GM20000 (cell line): ENCODE results near the gene CPN1.

ENCODE experiments used
- DNase-seq: peaks from one replicate; pipeline ENCODE4 v3.0.0; 2012; ENCODE audit warnings: low spot score
- TF ChIP-seq, protein P1 (sequence below): IDR thresholded peaks from 2 replicates; pipeline ENCODE4 v1.5.1; 2012; ENCODE audit warnings: mild to moderate bottlenecking, control low read depth; ENCODE audit errors: extremely low read depth, missing control alignments

CPN1 gene

DNA sequence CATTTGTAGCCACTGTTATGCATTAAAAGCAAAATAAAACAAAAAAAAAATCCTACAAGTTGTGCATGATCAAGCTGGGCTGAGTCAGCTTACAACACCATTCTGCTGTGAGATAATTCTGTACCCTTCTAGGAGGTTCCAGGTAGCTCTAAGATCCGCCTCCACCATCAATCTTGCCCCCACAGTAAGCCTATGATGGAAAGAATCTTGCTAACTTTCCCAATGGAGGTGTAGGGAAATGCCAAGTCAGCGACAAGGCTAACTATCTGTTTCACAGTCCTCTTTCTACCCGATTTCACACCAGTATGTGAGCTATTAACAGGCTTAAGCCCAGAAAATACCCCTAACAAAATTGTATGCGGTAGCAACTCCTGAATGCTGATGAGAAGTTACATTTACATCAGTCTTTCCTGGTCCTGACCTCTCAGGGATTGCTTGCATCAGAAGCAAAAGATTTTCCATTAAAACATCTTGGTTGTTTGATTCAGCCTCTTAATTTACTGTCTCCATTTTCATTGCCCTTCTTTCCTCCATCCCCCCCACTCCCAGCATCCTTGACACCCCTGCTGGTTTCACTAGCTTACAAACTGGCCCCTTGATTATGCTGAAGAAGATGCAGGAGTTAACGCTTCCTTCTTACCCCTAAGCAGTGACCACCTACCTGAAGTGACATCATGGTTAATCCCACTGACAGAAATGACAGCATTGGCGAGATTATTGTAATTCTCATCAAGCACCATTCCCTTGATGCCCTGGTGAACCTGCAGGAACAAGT lies 27.8 kb downstream of the CPN1 start:
- TF ChIP-seq, protein P1, sequence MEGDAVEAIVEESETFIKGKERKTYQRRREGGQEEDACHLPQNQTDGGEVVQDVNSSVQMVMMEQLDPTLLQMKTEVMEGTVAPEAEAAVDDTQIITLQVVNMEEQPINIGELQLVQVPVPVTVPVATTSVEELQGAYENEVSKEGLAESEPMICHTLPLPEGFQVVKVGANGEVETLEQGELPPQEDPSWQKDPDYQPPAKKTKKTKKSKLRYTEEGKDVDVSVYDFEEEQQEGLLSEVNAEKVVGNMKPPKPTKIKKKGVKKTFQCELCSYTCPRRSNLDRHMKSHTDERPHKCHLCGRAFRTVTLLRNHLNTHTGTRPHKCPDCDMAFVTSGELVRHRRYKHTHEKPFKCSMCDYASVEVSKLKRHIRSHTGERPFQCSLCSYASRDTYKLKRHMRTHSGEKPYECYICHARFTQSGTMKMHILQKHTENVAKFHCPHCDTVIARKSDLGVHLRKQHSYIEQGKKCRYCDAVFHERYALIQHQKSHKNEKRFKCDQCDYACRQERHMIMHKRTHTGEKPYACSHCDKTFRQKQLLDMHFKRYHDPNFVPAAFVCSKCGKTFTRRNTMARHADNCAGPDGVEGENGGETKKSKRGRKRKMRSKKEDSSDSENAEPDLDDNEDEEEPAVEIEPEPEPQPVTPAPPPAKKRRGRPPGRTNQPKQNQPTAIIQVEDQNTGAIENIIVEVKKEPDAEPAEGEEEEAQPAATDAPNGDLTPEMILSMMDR, result no peak

DNA sequence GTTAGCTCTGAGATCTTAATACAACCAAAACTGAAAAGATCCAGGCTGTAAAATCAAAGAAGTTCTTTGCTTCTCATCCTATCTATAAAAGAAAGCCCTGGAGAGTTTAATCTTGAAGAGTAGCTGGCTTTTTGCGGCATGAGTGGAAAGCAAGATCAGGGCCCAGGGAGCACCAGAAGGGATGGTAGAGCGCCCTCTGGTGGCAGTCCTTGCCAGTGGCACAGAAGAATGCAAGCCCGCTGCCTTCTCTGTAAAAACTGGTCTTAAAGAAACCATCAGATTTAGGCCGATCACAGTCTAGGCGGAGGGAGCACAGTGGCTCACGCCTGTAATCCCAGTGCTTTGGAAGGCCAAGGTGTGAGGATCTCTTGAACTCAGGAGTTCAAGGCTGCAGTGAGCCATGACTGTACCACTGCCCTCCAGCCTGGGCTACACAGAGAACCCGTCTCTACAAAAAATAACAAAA lies 35.6 kb downstream of the CPN1 start:
- TF ChIP-seq, protein P1, result peak; percentile 92
- DNase-seq, result peak; percentile 73

More for the DNA sequence above, 27.8 kb downstream of the CPN1 start:
- no peak for DNase-seq

DNA sequence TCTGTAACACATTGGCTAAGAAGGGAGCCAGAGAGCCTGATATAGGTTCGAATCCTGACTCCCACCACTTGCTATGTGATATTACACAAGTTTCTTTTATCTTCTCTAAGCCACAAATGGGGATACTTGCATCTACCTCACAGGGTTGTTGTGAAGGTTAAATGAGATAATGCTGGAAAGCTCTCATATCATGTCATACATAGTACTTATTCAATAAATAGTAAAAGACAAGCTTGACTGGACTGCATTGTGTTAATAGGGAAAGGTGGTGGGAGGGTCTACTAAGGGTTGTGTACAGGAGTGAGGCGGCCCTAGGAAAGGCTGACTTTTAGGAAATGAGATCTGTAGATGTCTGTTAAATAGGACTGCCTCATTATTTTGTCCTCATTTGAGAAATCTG lies 36.1 kb downstream of the CPN1 start:
- no peak for DNase-seq
- TF ChIP-seq, protein P1, result no peak

DNA sequence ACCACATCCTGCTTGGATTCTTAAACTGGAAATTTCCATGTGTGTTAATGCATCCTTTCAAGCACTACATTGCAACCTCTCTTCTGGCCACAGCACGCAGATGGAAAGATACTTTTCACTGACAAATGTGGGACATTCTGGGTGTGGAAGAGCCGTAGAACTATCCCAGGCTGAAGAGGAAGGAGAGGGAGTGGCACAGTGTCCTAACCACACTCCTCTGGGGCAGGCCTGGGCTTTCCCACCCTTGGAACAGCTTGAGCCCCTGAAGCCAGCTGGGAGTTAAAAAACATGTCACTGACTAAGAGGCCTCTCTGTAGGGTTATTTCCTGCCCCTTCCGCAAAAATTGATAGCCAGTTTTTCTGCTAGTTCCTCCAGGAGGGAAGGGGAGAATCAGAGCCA lies 37.9 kb downstream of the CPN1 start:
- DNase-seq, result no peak

DNA sequence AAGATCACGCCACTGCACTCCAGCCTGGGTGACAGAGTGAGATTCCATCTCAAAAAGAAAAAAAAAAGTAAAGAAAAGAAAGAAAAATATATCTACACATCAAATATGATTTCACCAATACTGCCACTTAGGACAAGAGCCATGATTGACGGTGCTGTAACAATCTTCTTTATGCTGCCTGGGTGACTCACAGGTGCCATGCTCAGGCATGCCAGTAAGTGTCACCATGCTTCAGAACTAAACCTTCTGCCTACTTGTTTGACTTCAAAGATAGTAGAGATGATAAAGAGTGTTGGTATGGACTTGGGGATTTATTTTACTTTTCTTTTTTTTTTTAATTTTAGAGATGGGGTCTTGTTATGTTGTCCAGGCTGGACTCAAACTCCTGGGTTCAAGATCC lies 38.3 kb downstream of the CPN1 start:
- DNase-seq, result no peak
- TF ChIP-seq, protein P1, result no peak

More for the DNA sequence above, 37.9 kb downstream of the CPN1 start:
- TF ChIP-seq, protein P1, result no peak

DNA sequence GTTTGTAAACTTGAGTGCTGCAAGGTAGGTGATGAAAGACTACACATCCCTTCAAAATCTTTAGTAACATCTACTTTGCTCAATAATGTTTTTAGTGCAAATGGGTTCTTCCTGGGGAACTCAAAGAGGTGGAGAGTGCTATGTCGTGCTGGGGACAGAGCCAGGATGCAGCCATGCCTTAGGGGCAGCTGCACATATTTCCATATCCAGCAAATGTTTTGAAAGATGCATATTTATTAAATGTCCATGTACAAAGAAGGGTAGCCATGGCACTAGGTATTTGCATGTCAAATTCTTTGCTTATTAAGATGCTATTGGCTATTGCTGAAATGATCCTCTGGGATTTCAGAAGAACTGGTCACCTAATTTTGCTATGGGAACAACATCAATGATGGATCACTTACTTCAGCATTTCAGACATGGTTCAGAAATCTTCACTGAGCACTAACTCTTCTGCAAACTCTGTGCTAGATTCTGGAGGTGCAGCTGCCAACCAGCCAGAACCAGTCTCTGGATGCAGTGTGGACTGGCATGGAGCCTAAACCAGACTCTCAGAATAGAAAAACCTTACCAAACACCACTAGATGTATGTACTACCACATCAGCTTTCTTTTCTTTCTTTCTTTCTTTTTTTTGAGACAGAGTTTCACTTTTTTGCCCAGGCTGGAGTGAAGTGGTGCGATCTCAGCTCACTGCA lies 40.2 kb downstream of the CPN1 start:
- TF ChIP-seq, protein P1, result no peak

DNA sequence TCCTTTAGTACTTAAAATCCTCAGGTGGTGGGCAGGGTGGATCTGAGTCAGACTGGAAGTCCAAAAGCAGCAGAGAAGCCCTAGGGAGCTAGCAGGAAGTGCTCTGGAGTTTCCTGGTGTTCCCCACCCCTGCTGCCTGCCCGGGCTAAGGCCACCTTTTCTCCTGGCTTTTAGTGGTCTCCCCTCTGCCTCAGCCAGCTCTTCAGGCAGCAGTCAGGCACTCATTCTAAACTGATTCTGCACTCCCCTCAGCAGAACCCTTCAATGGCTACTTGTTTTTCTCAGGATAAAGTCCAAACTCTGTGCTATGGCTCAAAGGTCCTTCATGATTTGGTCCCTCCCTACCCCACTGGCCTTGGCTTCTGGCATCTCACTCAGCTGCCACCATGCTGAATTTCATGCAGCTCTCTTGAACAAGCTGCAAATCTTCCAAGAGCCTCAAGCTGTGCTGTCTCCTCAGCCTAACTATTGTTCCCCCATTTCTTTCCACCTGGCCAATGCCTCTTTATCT lies 43.1 kb downstream of the CPN1 start:
- TF ChIP-seq, protein P1, result no peak
- no peak for DNase-seq

More for the DNA sequence above, 40.2 kb downstream of the CPN1 start:
- DNase-seq, result no peak
